HEK293 (cell line): ENCODE measurements around the gene PDLIM4.

ENCODE experiments used
- CTCF ChIA-PET: fragments of 350-600 bp; formaldehyde crosslinking; extraction: SDS; loops from one replicate; lab custom pipeline; 2021; ENCODE audit warnings: antibody characterized with exemption; lab: Yijun Ruan, JAX
- POLR2A ChIA-PET: fragments of 300-600 bp; formaldehyde crosslinking; extraction: SDS; loops from one replicate; lab custom pipeline; 2020; ENCODE audit warnings: antibody characterized with exemption, inconsistent platforms; lab: Yijun Ruan, JAX
- H3K27ac ChIP-seq: fragments of 200-500 bp; sonication (Bioruptor generic); 2 replicates; pipeline ENCODE4 v1.5.1; 2014; ENCODE audit warnings: low read depth, low read length, control low read depth, inconsistent platforms; ENCODE audit errors: extremely low read depth
- H3K36me3 ChIP-seq, 2 experiments: fragments of 200-500 bp in 1 of 2; sonication (Bioruptor generic) in 1 of 2; 1 replicate in 1 of 2; 2 replicates in 1 of 2; pipeline ENCODE4 v1.5.1; 2014 to 2017; ENCODE audit warnings: inconsistent platforms in 2 of 2, low read length in 2 of 2; ENCODE audit not compliant: control insufficient read depth in 2 of 2, insufficient read depth in 1 of 2
- H3K4me1 ChIP-seq: fragments of 200-500 bp; sonication (Bioruptor generic); 2 replicates; pipeline ENCODE4 v1.5.1; 2014; ENCODE audit warnings: mild to moderate bottlenecking, low read length, inconsistent platforms; ENCODE audit not compliant: control insufficient read depth, insufficient read depth
- H3K4me3 ChIP-seq: 2 replicates; pipeline ENCODE4 v1.5.1; 2011; ENCODE audit warnings: low read depth, mild to moderate bottlenecking, control low read depth, low read length, moderate library complexity
- H3K9me3 ChIP-seq: fragments of 200-500 bp; sonication (Bioruptor generic); 2 replicates; pipeline ENCODE4 v1.5.1; 2014; ENCODE audit warnings: low read depth, low read length, inconsistent platforms; ENCODE audit not compliant: control insufficient read depth, insufficient read depth
- BCL11A ChIP-seq: fragments of 450-650 bp; formaldehyde crosslinking; IDR thresholded peaks from 2 replicates; pipeline ENCODE4 v1.5.1; 2016; ENCODE audit warnings: low read depth, missing biosample characterization, missing genetic modification characterization
- BCL6B ChIP-seq: fragments of 450-650 bp; formaldehyde crosslinking; IDR thresholded peaks from 2 replicates; pipeline ENCODE4 v1.5.1; 2017; ENCODE audit warnings: missing biosample characterization, missing genetic modification characterization
- CTCF ChIP-seq: fragments of 450-650 bp; formaldehyde crosslinking; IDR thresholded peaks from 2 replicates; pipeline ENCODE4 v1.5.1; 2016; ENCODE audit warnings: missing biosample characterization, missing genetic modification characterization
- GLI4 ChIP-seq: fragments of 450-650 bp; formaldehyde crosslinking; IDR thresholded peaks from 2 replicates; pipeline ENCODE4 v1.5.1; 2016; ENCODE audit warnings: missing biosample characterization, missing genetic modification characterization
- HOXD13 ChIP-seq: sonication (generic); formaldehyde crosslinking; IDR thresholded peaks from 2 replicates; pipeline ENCODE4 v1.8.0; 2022; ENCODE audit warnings: missing genetic modification reagents, borderline replicate concordance
- IKZF3 ChIP-seq: fragments of 450-650 bp; IDR thresholded peaks from 2 replicates; pipeline ENCODE4 v1.5.0; 2018; ENCODE audit warnings: missing biosample characterization, mild to moderate bottlenecking, missing genetic modification characterization, moderate library complexity
- KLF8 ChIP-seq: fragments of 450-650 bp; formaldehyde crosslinking; IDR thresholded peaks from 2 replicates; pipeline ENCODE4 v1.5.1; 2016; ENCODE audit warnings: missing biosample characterization, missing genetic modification characterization
- MYNN ChIP-seq: fragments of 450-650 bp; formaldehyde crosslinking; IDR thresholded peaks from 2 replicates; pipeline ENCODE4 v1.5.1; 2016; ENCODE audit warnings: missing biosample characterization, missing genetic modification characterization, borderline replicate concordance
- PRDM10 ChIP-seq: fragments of 450-650 bp; formaldehyde crosslinking; IDR thresholded peaks from 2 replicates; pipeline ENCODE4 v1.5.1; 2016; ENCODE audit warnings: missing biosample characterization, missing genetic modification characterization
- ZBTB26 ChIP-seq: fragments of 450-650 bp; formaldehyde crosslinking; optimal IDR thresholded peaks from 2 replicates; pipeline ENCODE3; 2016; ENCODE audit warnings: missing biosample characterization, mild to moderate bottlenecking, missing genetic modification characterization
- ZIC2 ChIP-seq: fragments of 450-650 bp; formaldehyde crosslinking; IDR thresholded peaks from 2 replicates; pipeline ENCODE4 v1.5.1; 2016; ENCODE audit warnings: missing biosample characterization, missing genetic modification characterization
- ZNF114 ChIP-seq: fragments of 450-650 bp; formaldehyde crosslinking; IDR thresholded peaks from 2 replicates; pipeline ENCODE4 v1.5.0; 2017; ENCODE audit warnings: missing biosample characterization, missing genetic modification characterization
- ZNF2 ChIP-seq: fragments of 450-650 bp; formaldehyde crosslinking; IDR thresholded peaks from 2 replicates; pipeline ENCODE4 v1.5.1; 2016; ENCODE audit warnings: missing biosample characterization, missing genetic modification characterization
- ZNF223 ChIP-seq: fragments of 450-650 bp; formaldehyde crosslinking; IDR thresholded peaks from 2 replicates; pipeline ENCODE4 v1.5.1; 2016; ENCODE audit warnings: missing biosample characterization, missing genetic modification characterization
- ZNF280C ChIP-seq: fragments of 450-650 bp; formaldehyde crosslinking; IDR thresholded peaks from 2 replicates; pipeline ENCODE4 v1.5.1; 2016; ENCODE audit warnings: missing biosample characterization, missing genetic modification characterization
- ZNF510 ChIP-seq: fragments of 450-650 bp; formaldehyde crosslinking; IDR thresholded peaks from 2 replicates; pipeline ENCODE4 v1.5.1; 2018; ENCODE audit warnings: mild to moderate bottlenecking, missing genetic modification characterization, missing biosample characterization; ENCODE audit not compliant: insufficient replicate concordance
- ZNF664 ChIP-seq: fragments of 450-650 bp; formaldehyde crosslinking; IDR thresholded peaks from 2 replicates; pipeline ENCODE4 v1.5.1; 2016; ENCODE audit warnings: missing biosample characterization, missing genetic modification characterization

The PDLIM4 gene

GRCh38 chr5:132315529-132316067, 58.1 kb downstream of the PDLIM4 start:
- POLR2A ChIA-PET = no interaction called here
- Histone ChIP-seq H3K9me3 (no peaks in the 10 kb centered on the region), H3K4me1 (no peaks in the 10 kb centered on the region), H3K36me3 (no peaks in the 10 kb centered on the region)
- CTCF ChIA-PET = interaction anchor here (0.7 to 1.0 kb wide), 4 partner anchors 35 to 136 kb away, joined by 3 to 4 read pairs (median 3); no protein-coding TSS in a partner anchor
- TF ChIP-seq CTCF = 0 out of 2 replicates have a peak, but pooled peaks have one; percentile 31
- TF ChIP-seq HOXD13 (CRISPR knock-in tag) = no peak
- no peak for TF ChIP-seq ZBTB26
- TF ChIP-seq ZNF2 (tag by site-specific recombination) = no peak
- no peak for TF ChIP-seq KLF8 (tag by site-specific recombination)
- TF ChIP-seq ZIC2 (tag by site-specific recombination) = peak; percentile 41; the same call in 1 of the 2 replicates
- no peak for TF ChIP-seq GLI4 (tag by site-specific recombination)
- TF ChIP-seq ZNF114 (tag by site-specific recombination) = no peak
- TF ChIP-seq, all 188 proteins: peak for 2
- Histone ChIP-seq H3K4me3 (no peak overlapping the region), H3K27ac (no peak overlapping the region)

- ChIA-PET CTCF (no interaction called here), POLR2A (no interaction called here)
- Histone ChIP-seq H3K27ac (no peak overlapping the region), H3K9me3 (no peaks in the 10 kb centered on the region), H3K4me1 (no peaks in the 10 kb centered on the region), H3K36me3 (peaks cover 0 to 3% of the 10 kb centered on the region in 2 experiments; a peak in 1 of 3 replicates), H3K4me3 (no peak overlapping the region)
- TF ChIP-seq IKZF3 (tag by site-specific recombination) (no peak), ZNF280C (tag by site-specific recombination) (no peak)
- TF ChIP-seq, all 188 proteins: peak for 0
Measured at GRCh38 chr5:132319975-132320374, 62.5 kb downstream of the PDLIM4 start.

GRCh38 chr5:132321109-132321721, 63.7 kb downstream of the PDLIM4 start:
- CTCF ChIA-PET = no interaction called here
- POLR2A ChIA-PET = interaction anchor here (0.5 kb wide), 1 partner anchor 806 kb away, joined by 5 read pairs; no protein-coding TSS in a partner anchor
- no peaks in the 10 kb centered on the region for H3K4me1 ChIP-seq

GRCh38 chr5:132322266-132322665, 64.8 kb downstream of the PDLIM4 start:
- Histone ChIP-seq H3K27ac (no peak overlapping the region), H3K4me3 (no peak overlapping the region), H3K4me1 (no peaks in the 10 kb centered on the region), H3K9me3 (no peaks in the 10 kb centered on the region), H3K36me3 (peaks cover 0 to 3% of the 10 kb centered on the region in 2 experiments; a peak in 1 of 3 replicates)
- ChIA-PET CTCF (interaction anchor here (1.4 kb wide), 1 partner anchor 64 kb away, joined by 3 read pairs; no protein-coding TSS in a partner anchor), POLR2A (no interaction called here)
- TF ChIP-seq ZNF223 (tag by site-specific recombination) (no peak), BCL6B (tag by site-specific recombination) (no peak), ZNF664 (tag by site-specific recombination) (no peak), PRDM10 (tag by site-specific recombination) (no peak), BCL11A (tag by site-specific recombination) (no peak)

More at GRCh38 chr5:132321109-132321721, 63.7 kb downstream of the PDLIM4 start:
- peaks cover 0 to 3% of the 10 kb centered on the region in 2 experiments; a peak in 1 of 3 replicates for H3K36me3 ChIP-seq
- TF ChIP-seq ZNF510 (no peak), MYNN (tag by site-specific recombination) (peak; percentile 61; the same call in 1 of the 2 replicates)
- TF ChIP-seq, all 188 proteins: peak for 1
- Histone ChIP-seq H3K27ac (no peak overlapping the region), H3K4me3 (no peak overlapping the region), H3K9me3 (no peaks in the 10 kb centered on the region)
